ENCODE measurements around the gene HEYL. TPM values are rescaled to one million over a fixed set of nuclear protein-coding genes. Genes with fewer than 3 reads are reported as not detected.

Gene HEYL
- total RNA-seq, 3 donors from 2014 or later (not counting 1 experiment from before 2014, with no cell fraction given), result not detected

- Histone ChIP-seq H3K27ac (ENCODE audit: low read length) (no peak overlapping the region), H3K36me3 (ENCODE audit: control insufficient read depth, insufficient read depth, low read length) (no peaks in the 10 kb centered on the region), H3K4me3 (ENCODE audit: low read length) (no peak overlapping the region), H3K27me3 (ENCODE audit: control insufficient read depth, insufficient read depth, low read length) (peaks cover 7% of the 10 kb centered on the region), H3K4me1 (ENCODE audit: control insufficient read depth, insufficient read depth, low read length) (no peaks in the 10 kb centered on the region), H3K9me3 (ENCODE audit: control insufficient read depth, insufficient read depth, low read length) (no peaks in the 10 kb centered on the region)
- Mint-ChIP-seq H3K27me3 (ENCODE audit: low read depth in 2 of 2) (peaks cover 44% of the 10 kb centered on the region in 2 donors), H3K9me3 (no peaks in the 10 kb centered on the region), H3K27ac (no peak overlapping the region), H3K36me3 (no peaks in the 10 kb centered on the region), H3K4me1 (no peaks in the 10 kb centered on the region), H3K4me3 (no peak overlapping the region)
- ATAC-seq, result no peak
- TF ChIP-seq, protein P1, sequence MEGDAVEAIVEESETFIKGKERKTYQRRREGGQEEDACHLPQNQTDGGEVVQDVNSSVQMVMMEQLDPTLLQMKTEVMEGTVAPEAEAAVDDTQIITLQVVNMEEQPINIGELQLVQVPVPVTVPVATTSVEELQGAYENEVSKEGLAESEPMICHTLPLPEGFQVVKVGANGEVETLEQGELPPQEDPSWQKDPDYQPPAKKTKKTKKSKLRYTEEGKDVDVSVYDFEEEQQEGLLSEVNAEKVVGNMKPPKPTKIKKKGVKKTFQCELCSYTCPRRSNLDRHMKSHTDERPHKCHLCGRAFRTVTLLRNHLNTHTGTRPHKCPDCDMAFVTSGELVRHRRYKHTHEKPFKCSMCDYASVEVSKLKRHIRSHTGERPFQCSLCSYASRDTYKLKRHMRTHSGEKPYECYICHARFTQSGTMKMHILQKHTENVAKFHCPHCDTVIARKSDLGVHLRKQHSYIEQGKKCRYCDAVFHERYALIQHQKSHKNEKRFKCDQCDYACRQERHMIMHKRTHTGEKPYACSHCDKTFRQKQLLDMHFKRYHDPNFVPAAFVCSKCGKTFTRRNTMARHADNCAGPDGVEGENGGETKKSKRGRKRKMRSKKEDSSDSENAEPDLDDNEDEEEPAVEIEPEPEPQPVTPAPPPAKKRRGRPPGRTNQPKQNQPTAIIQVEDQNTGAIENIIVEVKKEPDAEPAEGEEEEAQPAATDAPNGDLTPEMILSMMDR (IDR thresholded peaks at IDR 0.05), result no peak
- intact Hi-C loops (cut with micrococcal nuclease), result no loop called here
- WGBS (ENCODE audit: insufficient coverage), result 88% methylated on average over 12 of the region's 12 CpGs
- no peak for DNase-seq
Measured at GRCh38 chr1:39635205-39635870, 4.1 kb downstream of the HEYL start.

DNA sequence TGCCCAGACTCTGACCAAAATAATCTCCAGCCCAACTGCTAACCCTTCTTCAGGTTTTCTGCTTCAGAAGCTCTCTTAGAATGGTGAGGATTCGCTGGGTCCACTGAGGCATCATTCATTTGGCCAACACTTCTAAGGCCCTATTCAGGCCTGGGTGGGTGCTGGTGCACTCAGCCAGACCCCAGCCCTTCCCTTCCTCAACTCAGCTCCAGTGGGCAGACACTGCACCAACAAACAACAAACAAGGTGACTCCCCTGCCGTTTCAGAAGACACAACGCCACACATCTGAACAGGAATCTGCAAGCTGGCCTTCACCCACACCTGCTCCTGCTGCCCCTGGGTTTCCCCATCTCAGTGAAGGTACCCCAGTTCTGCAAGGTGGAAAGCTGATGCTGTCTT, 6.0 kb downstream of the HEYL start:
- H3K9me3 Mint-ChIP-seq, result no peaks in the 10 kb centered on the region
- DNase-seq, result no peak
- H3K27ac Mint-ChIP-seq, result no peak overlapping the region
- no peaks in the 10 kb centered on the region for H3K36me3 ChIP-seq (ENCODE audit: control insufficient read depth, insufficient read depth, low read length)
- no peaks in the 10 kb centered on the region for H3K9me3 ChIP-seq (ENCODE audit: control insufficient read depth, insufficient read depth, low read length)
- no peaks in the 10 kb centered on the region for H3K27me3 ChIP-seq (ENCODE audit: control insufficient read depth, insufficient read depth, low read length)
- intact Hi-C loops (cut with micrococcal nuclease), result no loop called here
- 81% methylated on average over 3 of the region's 3 CpGs for WGBS (ENCODE audit: insufficient coverage)
- TF ChIP-seq, protein P1 (IDR thresholded peaks at IDR 0.05), result no peak
- H3K4me3 Mint-ChIP-seq, result no peak overlapping the region
- H3K36me3 Mint-ChIP-seq, result no peaks in the 10 kb centered on the region
- no peak for ATAC-seq
- H3K4me3 ChIP-seq (ENCODE audit: low read length), result no peak overlapping the region
- H3K4me1 Mint-ChIP-seq, result no peaks in the 10 kb centered on the region
- no peaks in the 10 kb centered on the region for H3K4me1 ChIP-seq (ENCODE audit: control insufficient read depth, insufficient read depth, low read length)
- H3K27ac ChIP-seq (ENCODE audit: low read length), result no peak overlapping the region
- H3K27me3 Mint-ChIP-seq (ENCODE audit: low read depth in 2 of 2), result peaks cover 34 to 48% of the 10 kb centered on the region in 2 donors

GRCh38 chr1:39632682-39633417, 6.6 kb downstream of the HEYL start:
- Histone ChIP-seq H3K36me3 (ENCODE audit: control insufficient read depth, insufficient read depth, low read length) (no peaks in the 10 kb centered on the region), H3K27me3 (ENCODE audit: control insufficient read depth, insufficient read depth, low read length) (no peaks in the 10 kb centered on the region), H3K9me3 (ENCODE audit: control insufficient read depth, insufficient read depth, low read length) (no peaks in the 10 kb centered on the region), H3K4me3 (ENCODE audit: low read length) (no peak overlapping the region), H3K27ac (ENCODE audit: low read length) (no peak overlapping the region), H3K4me1 (ENCODE audit: control insufficient read depth, insufficient read depth, low read length) (no peaks in the 10 kb centered on the region)
- TF ChIP-seq, protein P1 (IDR thresholded peaks at IDR 0.05), result no peak
- Mint-ChIP-seq H3K9me3 (no peaks in the 10 kb centered on the region), H3K4me1 (no peaks in the 10 kb centered on the region), H3K27ac (no peak overlapping the region), H3K27me3 (ENCODE audit: low read depth in 2 of 2) (peaks cover 30 to 43% of the 10 kb centered on the region in 2 donors), H3K4me3 (no peak overlapping the region), H3K36me3 (no peaks in the 10 kb centered on the region)
- ATAC-seq (no peak), DNase-seq (no peak)
- WGBS (ENCODE audit: insufficient coverage), result 82% methylated on average over 61 of the region's 61 CpGs
- intact Hi-C loops (cut with micrococcal nuclease), result no loop called here
